HEK293 (cell line): ENCODE results near the gene TTLL1.

Source experiments
- KLF10 ChIP-seq: fragments of 450-650 bp; IDR thresholded peaks from 2 replicates; pipeline ENCODE4 v1.5.1; 2018; ENCODE audit warnings: missing biosample characterization, mild to moderate bottlenecking, missing genetic modification characterization
- REPIN1 ChIP-seq: fragments of 450-650 bp; formaldehyde crosslinking; IDR thresholded peaks from 2 replicates; pipeline ENCODE4 v1.5.1; 2017; ENCODE audit warnings: missing biosample characterization, missing genetic modification characterization, low read depth
- YY2 ChIP-seq: fragments of 450-650 bp; formaldehyde crosslinking; IDR thresholded peaks from 2 replicates; pipeline ENCODE4 v1.5.1; 2016; ENCODE audit warnings: missing biosample characterization, missing genetic modification characterization
- ZBTB48 ChIP-seq: fragments of 450-650 bp; formaldehyde crosslinking; IDR thresholded peaks from 2 replicates; pipeline ENCODE4 v1.5.1; 2016; ENCODE audit warnings: missing biosample characterization, missing genetic modification characterization
- ZIC2 ChIP-seq: fragments of 450-650 bp; formaldehyde crosslinking; IDR thresholded peaks from 2 replicates; pipeline ENCODE4 v1.5.1; 2016; ENCODE audit warnings: missing biosample characterization, missing genetic modification characterization
- ZNF10 ChIP-seq: fragments of 450-650 bp; formaldehyde crosslinking; IDR thresholded peaks from 2 replicates; pipeline ENCODE4 v1.5.1; 2017; ENCODE audit warnings: missing biosample characterization, missing genetic modification characterization
- ZNF211 ChIP-seq: fragments of 450-650 bp; formaldehyde crosslinking; IDR thresholded peaks from 2 replicates; pipeline ENCODE4 v1.5.1; 2016; ENCODE audit warnings: low read depth, missing biosample characterization, missing genetic modification characterization
- ZNF23 ChIP-seq: fragments of 450-650 bp; formaldehyde crosslinking; IDR thresholded peaks from 2 replicates; pipeline ENCODE4 v1.5.1; 2016; ENCODE audit warnings: missing biosample characterization, missing genetic modification characterization, borderline replicate concordance
- ZNF302 ChIP-seq: fragments of 450-650 bp; formaldehyde crosslinking; IDR thresholded peaks from 2 replicates; pipeline ENCODE4 v1.5.1; 2016; ENCODE audit warnings: missing biosample characterization, missing genetic modification characterization, low read depth
- ZNF311 ChIP-seq: fragments of 450-650 bp; formaldehyde crosslinking; IDR thresholded peaks from 2 replicates; pipeline ENCODE4 v1.5.1; 2017; ENCODE audit warnings: missing biosample characterization, missing genetic modification characterization, borderline replicate concordance
- ZNF335 ChIP-seq: fragments of 450-650 bp; formaldehyde crosslinking; conservative IDR thresholded peaks from 2 replicates; pipeline ENCODE4 v1.5.1; 2016; ENCODE audit warnings: missing biosample characterization, missing genetic modification characterization
- ZNF366 ChIP-seq: fragments of 450-650 bp; formaldehyde crosslinking; conservative IDR thresholded peaks from 2 replicates; pipeline ENCODE4 v1.5.1; 2016; ENCODE audit warnings: missing biosample characterization, missing genetic modification characterization
- ZNF404 ChIP-seq: fragments of 450-650 bp; formaldehyde crosslinking; IDR thresholded peaks from 2 replicates; pipeline ENCODE4 v1.5.1; 2017; ENCODE audit warnings: missing biosample characterization, missing genetic modification characterization
- ZNF549 ChIP-seq: fragments of 450-650 bp; IDR thresholded peaks from 2 replicates; pipeline ENCODE4 v1.5.1; 2018; ENCODE audit warnings: missing biosample characterization, missing genetic modification characterization, mild to moderate bottlenecking, inconsistent platforms, moderate library complexity
- ZNF558 ChIP-seq: fragments of 450-650 bp; formaldehyde crosslinking; IDR thresholded peaks from 2 replicates; pipeline ENCODE4 v1.5.1; 2016; ENCODE audit warnings: missing biosample characterization, missing genetic modification characterization
- ZNF571 ChIP-seq: fragments of 450-650 bp; formaldehyde crosslinking; IDR thresholded peaks from 2 replicates; pipeline ENCODE4 v1.5.0; 2017; ENCODE audit warnings: missing biosample characterization, missing genetic modification characterization
- ZNF585B ChIP-seq: fragments of 450-650 bp; formaldehyde crosslinking; IDR thresholded peaks from 2 replicates; pipeline ENCODE4 v1.5.1; 2016; ENCODE audit warnings: missing biosample characterization, missing genetic modification characterization
- ZNF600 ChIP-seq: fragments of 450-650 bp; formaldehyde crosslinking; IDR thresholded peaks from 2 replicates; pipeline ENCODE4 v1.5.1; 2016; ENCODE audit warnings: missing biosample characterization, missing genetic modification characterization
- ZNF623 ChIP-seq: fragments of 450-650 bp; formaldehyde crosslinking; IDR thresholded peaks from 2 replicates; pipeline ENCODE4 v1.5.1; 2016; ENCODE audit warnings: missing biosample characterization, missing genetic modification characterization
- ZNF626 ChIP-seq: fragments of 450-650 bp; sonication (Bioruptor Pico); formaldehyde crosslinking; IDR thresholded peaks from 2 replicates; pipeline ENCODE4 v1.5.1; 2018; ENCODE audit warnings: missing biosample characterization, missing genetic modification characterization, inconsistent platforms
- ZNF654 ChIP-seq: fragments of 450-650 bp; formaldehyde crosslinking; IDR thresholded peaks from 2 replicates; pipeline ENCODE4 v1.5.1; 2016; ENCODE audit warnings: low read depth, missing biosample characterization, missing genetic modification characterization
- ZNF660 ChIP-seq: fragments of 450-650 bp; IDR thresholded peaks from 2 replicates; pipeline ENCODE4 v1.5.1; 2018; ENCODE audit warnings: missing biosample characterization, mild to moderate bottlenecking, missing genetic modification characterization
- ZNF677 ChIP-seq: fragments of 450-650 bp; IDR thresholded peaks from 2 replicates; pipeline ENCODE4 v1.5.0; 2018; ENCODE audit warnings: missing biosample characterization, mild to moderate bottlenecking, missing genetic modification characterization, moderate library complexity
- ZNF792 ChIP-seq: fragments of 450-650 bp; formaldehyde crosslinking; IDR thresholded peaks from 2 replicates; pipeline ENCODE4 v1.5.1; 2016; ENCODE audit warnings: missing biosample characterization, missing genetic modification characterization
- ZSCAN16 ChIP-seq: fragments of 450-650 bp; formaldehyde crosslinking; IDR thresholded peaks from 2 replicates; pipeline ENCODE4 v1.5.1; 2016; ENCODE audit warnings: missing biosample characterization, missing genetic modification characterization
- ZSCAN30 ChIP-seq: fragments of 450-650 bp; IDR thresholded peaks from 2 replicates; pipeline ENCODE4 v1.5.1; 2018; ENCODE audit warnings: missing biosample characterization, mild to moderate bottlenecking, missing genetic modification characterization, moderate library complexity
- TF ChIP-seq, protein P1 (sequence below): fragments of 450-650 bp; formaldehyde crosslinking; IDR thresholded peaks from 2 replicates; pipeline ENCODE4 v1.5.1; 2016; ENCODE audit warnings: missing biosample characterization, missing genetic modification characterization, low read depth
- TF ChIP-seq, protein P2 (sequence below): fragments of 450-650 bp; formaldehyde crosslinking; IDR thresholded peaks from 2 replicates; pipeline ENCODE4 v1.5.1; 2016; ENCODE audit warnings: missing biosample characterization, missing genetic modification characterization
- TF ChIP-seq, protein P3 (sequence below): fragments of 450-650 bp; formaldehyde crosslinking; IDR thresholded peaks from 2 replicates; pipeline ENCODE4 v1.5.1; 2016; ENCODE audit warnings: missing biosample characterization, missing genetic modification characterization
- TF ChIP-seq, protein P4 (sequence below): fragments of 450-650 bp; formaldehyde crosslinking; IDR thresholded peaks from 2 replicates; pipeline ENCODE4 v1.5.1; 2016; ENCODE audit warnings: missing biosample characterization, missing genetic modification characterization
- TF ChIP-seq, protein P5 (sequence below): fragments of 450-650 bp; formaldehyde crosslinking; IDR thresholded peaks from 2 replicates; pipeline ENCODE4 v1.5.1; 2016; ENCODE audit warnings: missing biosample characterization, missing genetic modification characterization

The TTLL1 gene

DNA sequence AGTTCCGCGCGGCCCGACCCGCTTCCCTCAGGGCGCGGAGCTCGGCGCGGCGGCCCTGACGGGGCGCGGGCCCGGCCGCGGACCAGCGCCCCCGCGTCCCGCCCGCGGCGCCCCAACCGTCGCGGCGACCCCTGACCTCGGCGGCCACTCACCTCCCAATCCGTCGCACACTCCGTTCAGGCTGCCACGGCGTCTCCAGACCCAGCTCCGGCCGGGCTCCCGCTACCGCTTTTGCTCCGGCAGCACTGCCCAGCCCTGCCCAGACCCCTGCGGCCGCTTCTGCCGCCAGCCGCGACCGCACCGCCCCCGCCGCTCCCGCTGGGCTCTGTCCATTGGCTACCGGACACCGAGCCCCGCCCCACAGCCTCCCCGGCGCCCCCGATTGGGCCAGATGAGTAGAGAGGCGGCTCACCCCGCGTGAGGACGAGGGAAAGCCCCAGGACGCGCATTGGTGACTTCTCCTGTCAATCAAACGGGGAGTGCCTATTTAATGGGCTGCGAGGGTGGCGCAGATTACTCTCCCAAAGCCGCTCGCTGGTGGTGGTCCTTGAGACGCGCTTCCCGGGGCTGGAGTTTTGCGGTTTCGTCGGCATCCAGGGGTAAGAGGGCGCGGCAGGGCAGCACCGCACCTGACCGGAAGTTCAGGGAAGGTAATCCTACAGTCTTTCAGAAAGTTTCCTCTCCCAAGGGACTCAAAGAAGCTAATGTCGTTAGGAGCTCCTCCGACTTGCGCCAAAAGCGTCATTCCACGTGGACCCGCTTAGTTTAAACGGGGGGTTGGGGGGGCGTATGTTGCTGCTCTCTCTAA lies 74.1 kb downstream of the TTLL1 start, which contains the start of gene PACSIN2 (continued):
- no peak for TF ChIP-seq YY2
- peak; percentile 18; the same call in 1 of the 2 replicates for TF ChIP-seq ZNF558 (tag by site-specific recombination)
- no peak for TF ChIP-seq ZNF571 (tag by site-specific recombination)
- TF ChIP-seq, protein P1, sequence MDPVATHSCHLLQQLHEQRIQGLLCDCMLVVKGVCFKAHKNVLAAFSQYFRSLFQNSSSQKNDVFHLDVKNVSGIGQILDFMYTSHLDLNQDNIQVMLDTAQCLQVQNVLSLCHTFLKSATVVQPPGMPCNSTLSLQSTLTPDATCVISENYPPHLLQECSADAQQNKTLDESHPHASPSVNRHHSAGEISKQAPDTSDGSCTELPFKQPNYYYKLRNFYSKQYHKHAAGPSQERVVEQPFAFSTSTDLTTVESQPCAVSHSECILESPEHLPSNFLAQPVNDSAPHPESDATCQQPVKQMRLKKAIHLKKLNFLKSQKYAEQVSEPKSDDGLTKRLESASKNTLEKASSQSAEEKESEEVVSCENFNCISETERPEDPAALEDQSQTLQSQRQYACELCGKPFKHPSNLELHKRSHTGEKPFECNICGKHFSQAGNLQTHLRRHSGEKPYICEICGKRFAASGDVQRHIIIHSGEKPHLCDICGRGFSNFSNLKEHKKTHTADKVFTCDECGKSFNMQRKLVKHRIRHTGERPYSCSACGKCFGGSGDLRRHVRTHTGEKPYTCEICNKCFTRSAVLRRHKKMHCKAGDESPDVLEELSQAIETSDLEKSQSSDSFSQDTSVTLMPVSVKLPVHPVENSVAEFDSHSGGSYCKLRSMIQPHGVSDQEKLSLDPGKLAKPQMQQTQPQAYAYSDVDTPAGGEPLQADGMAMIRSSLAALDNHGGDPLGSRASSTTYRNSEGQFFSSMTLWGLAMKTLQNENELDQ, result no peak
- TF ChIP-seq REPIN1 (tag by site-specific recombination), result no peak; the same call in 1 of the 2 replicates
- no peak for TF ChIP-seq ZNF585B
- TF ChIP-seq ZNF623, result no peak
- no peak for TF ChIP-seq ZNF792
- TF ChIP-seq, protein P2, sequence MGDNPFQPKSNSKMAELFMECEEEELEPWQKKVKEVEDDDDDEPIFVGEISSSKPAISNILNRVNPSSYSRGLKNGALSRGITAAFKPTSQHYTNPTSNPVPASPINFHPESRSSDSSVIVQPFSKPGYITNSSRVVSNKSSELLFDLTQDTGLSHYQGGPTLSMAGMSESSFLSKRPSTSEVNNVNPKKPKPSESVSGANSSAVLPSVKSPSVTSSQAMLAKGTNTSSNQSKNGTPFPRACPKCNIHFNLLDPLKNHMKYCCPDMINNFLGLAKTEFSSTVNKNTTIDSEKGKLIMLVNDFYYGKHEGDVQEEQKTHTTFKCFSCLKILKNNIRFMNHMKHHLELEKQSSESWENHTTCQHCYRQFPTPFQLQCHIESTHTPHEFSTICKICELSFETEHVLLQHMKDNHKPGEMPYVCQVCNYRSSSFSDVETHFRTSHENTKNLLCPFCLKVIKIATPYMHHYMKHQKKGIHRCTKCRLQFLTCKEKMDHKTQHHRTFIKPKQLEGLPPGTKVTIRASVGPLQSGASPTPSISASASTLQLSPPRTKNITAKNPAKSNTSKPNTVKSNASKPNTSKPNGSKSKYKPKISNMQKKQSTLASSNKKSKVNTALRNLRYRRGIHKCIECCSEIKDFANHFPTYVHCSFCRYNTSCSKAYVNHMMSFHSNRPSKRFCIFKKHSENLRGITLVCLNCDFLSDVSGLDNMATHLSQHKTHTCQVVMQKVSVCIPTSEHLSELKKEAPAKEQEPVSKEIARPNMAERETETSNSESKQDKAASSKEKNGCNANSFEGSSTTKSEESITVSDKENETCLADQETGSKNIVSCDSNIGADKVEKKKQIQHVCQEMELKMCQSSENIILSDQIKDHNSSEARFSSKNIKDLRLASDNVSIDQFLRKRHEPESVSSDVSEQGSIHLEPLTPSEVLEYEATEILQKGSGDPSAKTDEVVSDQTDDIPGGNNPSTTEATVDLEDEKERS, result no peak
- no peak; the same call in 1 of the 2 replicates for TF ChIP-seq KLF10 (tag by site-specific recombination)
- no peak for TF ChIP-seq ZNF600
- no peak for TF ChIP-seq ZNF302 (tag by site-specific recombination)
- no peak for TF ChIP-seq ZNF10 (tag by site-specific recombination)
- no peak for TF ChIP-seq ZNF626 (tag by site-specific recombination)
- TF ChIP-seq ZNF211 (tag by site-specific recombination), result no peak
- TF ChIP-seq ZNF549 (tag by site-specific recombination), result no peak
- TF ChIP-seq, protein P3, sequence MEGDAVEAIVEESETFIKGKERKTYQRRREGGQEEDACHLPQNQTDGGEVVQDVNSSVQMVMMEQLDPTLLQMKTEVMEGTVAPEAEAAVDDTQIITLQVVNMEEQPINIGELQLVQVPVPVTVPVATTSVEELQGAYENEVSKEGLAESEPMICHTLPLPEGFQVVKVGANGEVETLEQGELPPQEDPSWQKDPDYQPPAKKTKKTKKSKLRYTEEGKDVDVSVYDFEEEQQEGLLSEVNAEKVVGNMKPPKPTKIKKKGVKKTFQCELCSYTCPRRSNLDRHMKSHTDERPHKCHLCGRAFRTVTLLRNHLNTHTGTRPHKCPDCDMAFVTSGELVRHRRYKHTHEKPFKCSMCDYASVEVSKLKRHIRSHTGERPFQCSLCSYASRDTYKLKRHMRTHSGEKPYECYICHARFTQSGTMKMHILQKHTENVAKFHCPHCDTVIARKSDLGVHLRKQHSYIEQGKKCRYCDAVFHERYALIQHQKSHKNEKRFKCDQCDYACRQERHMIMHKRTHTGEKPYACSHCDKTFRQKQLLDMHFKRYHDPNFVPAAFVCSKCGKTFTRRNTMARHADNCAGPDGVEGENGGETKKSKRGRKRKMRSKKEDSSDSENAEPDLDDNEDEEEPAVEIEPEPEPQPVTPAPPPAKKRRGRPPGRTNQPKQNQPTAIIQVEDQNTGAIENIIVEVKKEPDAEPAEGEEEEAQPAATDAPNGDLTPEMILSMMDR (tag by site-specific recombination), result no peak
- TF ChIP-seq, protein P4, sequence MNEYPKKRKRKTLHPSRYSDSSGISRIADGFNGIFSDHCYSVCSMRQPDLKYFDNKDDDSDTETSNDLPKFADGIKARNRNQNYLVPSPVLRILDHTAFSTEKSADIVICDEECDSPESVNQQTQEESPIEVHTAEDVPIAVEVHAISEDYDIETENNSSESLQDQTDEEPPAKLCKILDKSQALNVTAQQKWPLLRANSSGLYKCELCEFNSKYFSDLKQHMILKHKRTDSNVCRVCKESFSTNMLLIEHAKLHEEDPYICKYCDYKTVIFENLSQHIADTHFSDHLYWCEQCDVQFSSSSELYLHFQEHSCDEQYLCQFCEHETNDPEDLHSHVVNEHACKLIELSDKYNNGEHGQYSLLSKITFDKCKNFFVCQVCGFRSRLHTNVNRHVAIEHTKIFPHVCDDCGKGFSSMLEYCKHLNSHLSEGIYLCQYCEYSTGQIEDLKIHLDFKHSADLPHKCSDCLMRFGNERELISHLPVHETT (tag by site-specific recombination), result no peak
- TF ChIP-seq ZNF404, result no peak
- TF ChIP-seq ZSCAN16 (tag by site-specific recombination), result no peak
- TF ChIP-seq, protein P5, sequence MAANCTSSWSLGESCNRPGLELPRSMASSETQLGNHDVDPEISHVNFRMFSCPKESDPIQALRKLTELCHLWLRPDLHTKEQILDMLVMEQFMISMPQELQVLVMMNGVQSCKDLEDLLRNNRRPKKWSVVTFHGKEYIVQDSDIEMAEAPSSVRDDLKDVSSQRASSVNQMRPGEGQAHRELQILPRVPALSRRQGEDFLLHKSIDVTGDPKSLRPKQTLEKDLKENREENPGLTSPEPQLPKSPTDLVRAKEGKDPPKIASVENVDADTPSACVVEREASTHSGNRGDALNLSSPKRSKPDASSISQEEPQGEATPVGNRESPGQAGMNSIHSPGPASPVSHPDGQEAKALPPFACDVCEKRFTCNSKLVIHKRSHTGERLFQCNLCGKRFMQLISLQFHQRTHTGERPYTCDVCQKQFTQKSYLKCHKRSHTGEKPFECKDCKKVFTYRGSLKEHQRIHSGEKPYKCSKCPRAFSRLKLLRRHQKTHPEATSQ (tag by site-specific recombination), result no peak
- TF ChIP-seq ZNF677 (tag by site-specific recombination), result no peak
- TF ChIP-seq ZIC2 (tag by site-specific recombination), result peak; percentile 78
- TF ChIP-seq ZNF23, result no peak
- peak; percentile 48 for TF ChIP-seq ZNF660 (tag by site-specific recombination)
- peak; percentile 51 for TF ChIP-seq ZNF335 (tag by site-specific recombination)
- no peak for TF ChIP-seq ZNF654 (tag by site-specific recombination)
- peak; percentile 58; the same call in 1 of the 2 replicates for TF ChIP-seq ZSCAN30 (tag by site-specific recombination)
- TF ChIP-seq ZNF366 (tag by site-specific recombination), result 0 out of 2 replicates have a peak, but pooled peaks have one; percentile 13
- no peak for TF ChIP-seq ZBTB48 (tag by site-specific recombination)
- no peak for TF ChIP-seq ZNF311
